Ishikawa (cell line): ENCODE results near the gene TMCC1.
A peak's percentile ranks its signal among the peaks of the same experiment; 100 is the strongest.

ENCODE experiments used
- CEBPB ChIP-seq: IDR thresholded peaks from 2 replicates; pipeline ENCODE4 v1.6.1; 2012
- CREB1 ChIP-seq: IDR thresholded peaks from 2 replicates; pipeline ENCODE4 v1.6.1; 2012; ENCODE audit warnings: low read depth
- EGR1 ChIP-seq: IDR thresholded peaks from 2 replicates; pipeline ENCODE4 v1.6.1; 2012
- EP300 ChIP-seq: IDR thresholded peaks from 2 replicates; pipeline ENCODE4 v1.6.1; 2012; ENCODE audit warnings: borderline replicate concordance
- FOXM1 ChIP-seq: IDR thresholded peaks from 2 replicates; pipeline ENCODE4 v1.6.1; 2012; ENCODE audit warnings: low read depth, borderline replicate concordance
- NFIC ChIP-seq: IDR thresholded peaks from 2 replicates; pipeline ENCODE4 v1.6.1; 2012
- RAD21 ChIP-seq: IDR thresholded peaks from 2 replicates; pipeline ENCODE4 v1.6.1; 2012; ENCODE audit warnings: low read depth
- REST ChIP-seq: IDR thresholded peaks from 2 replicates; pipeline ENCODE4 v1.6.1; 2012; ENCODE audit warnings: low read depth, mild to moderate bottlenecking
- TAF1 ChIP-seq: IDR thresholded peaks from 2 replicates; pipeline ENCODE4 v1.6.1; 2012; ENCODE audit warnings: low read depth, mild to moderate bottlenecking
- TCF12 ChIP-seq: IDR thresholded peaks from 2 replicates; pipeline ENCODE4 v1.6.1; 2012; ENCODE audit warnings: low read depth
- TEAD4 ChIP-seq: IDR thresholded peaks from 2 replicates; pipeline ENCODE4 v1.6.1; 2012
- USF1 ChIP-seq: IDR thresholded peaks from 2 replicates; pipeline ENCODE4 v1.6.1; 2012
- YY1 ChIP-seq: IDR thresholded peaks from 2 replicates; pipeline ENCODE4 v1.6.1; 2012; ENCODE audit warnings: low read depth
- ZBTB7A ChIP-seq: IDR thresholded peaks from 2 replicates; pipeline ENCODE4 v1.6.1; 2012; ENCODE audit warnings: low read depth
- TF ChIP-seq, protein P1 (sequence below): IDR thresholded peaks from 2 replicates; pipeline ENCODE4 v1.6.1; 2012

Gene TMCC1

DNA sequence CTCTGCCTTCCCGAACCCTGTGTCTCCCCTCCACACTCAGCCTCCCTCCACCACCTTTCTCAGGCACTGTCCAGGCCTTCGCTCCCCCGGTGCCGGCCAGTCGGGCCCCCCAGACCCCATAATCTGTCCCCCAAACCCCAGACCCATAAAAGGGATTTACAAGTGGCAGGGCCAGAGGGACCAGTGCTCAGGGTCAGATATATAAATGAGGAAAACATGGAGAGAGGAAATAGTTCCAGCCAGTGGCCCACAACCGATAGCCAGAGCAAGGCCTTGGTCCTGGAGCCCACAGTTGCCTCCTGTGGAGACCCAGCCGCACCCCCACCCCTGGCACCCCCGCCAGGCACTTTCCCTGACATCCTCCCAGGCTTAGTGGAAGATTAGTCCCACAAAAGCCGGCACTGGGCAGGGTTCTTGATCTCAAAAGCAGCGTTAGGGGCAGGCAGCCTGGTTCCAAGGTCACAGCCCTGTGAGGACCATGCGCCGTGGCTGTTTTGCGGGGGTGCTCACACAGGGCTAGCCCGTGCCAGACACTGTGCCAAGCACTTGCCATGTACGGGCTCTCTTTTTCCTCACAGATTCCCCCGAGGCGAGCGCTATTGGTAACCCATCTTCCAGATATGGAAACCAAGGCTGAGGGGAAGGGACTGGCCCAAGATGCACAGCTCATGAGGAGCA, 286.0 kb downstream of the TMCC1 start:
- TF ChIP-seq NFIC (no peak), TCF12 (no peak)

DNA sequence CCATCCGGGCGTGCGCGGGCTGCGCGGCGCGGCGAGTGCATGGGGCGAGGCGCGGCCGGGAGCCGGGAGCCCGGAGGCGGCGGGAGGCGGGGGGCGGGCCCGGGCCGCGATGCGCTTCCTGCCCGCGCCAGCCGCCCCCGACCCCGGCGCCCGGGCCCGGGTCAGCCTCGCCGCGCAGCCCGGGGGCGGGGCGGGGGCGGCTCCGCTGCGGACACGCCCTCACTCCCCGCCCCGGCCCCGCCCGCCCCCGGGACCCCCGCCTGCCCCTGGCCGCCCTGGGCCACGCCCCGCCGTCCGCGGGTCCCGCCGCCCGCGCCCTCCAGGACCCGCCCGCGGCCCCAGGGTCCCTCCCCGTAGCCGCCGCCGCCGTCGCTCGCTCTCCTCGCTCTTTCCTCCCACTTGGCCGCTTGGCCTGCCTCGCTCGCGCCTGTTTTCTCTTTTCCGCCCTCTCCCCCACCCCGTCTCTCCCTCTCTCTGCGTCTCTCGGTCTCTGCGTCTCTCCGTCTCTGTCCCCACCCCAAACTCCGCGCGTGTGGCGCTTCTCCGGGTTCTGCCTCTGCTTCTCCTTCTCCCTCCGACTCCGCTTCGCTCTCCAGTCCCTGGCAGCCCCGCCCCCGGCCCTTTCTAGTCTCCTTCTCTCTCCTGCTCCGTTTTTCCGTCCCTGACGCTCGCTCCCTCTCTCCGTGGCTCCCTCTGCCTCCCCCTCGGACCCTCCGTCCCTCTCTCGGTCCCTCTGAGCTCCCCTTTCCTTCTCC, 286.7 kb downstream of the TMCC1 start, which contains the start of gene PLXND1:
TSS of gene PLXND1 (minus strand) at position 41 of the 755 bp plus-strand sequence. CDS start at position 4, 37 bp downstream.
- TF ChIP-seq REST (no peak), CREB1 (no peak), TAF1 (peak; percentile 10; the same call in 1 of the 2 replicates), TEAD4 (no peak), ZBTB7A (0 out of 2 replicates have a peak, but pooled peaks have one; percentile 8), EP300 (no peak), YY1 (no peak), USF1 (no peak), EGR1 (0 out of 2 replicates have a peak, but pooled peaks have one; percentile 12)
- TF ChIP-seq, protein P1, sequence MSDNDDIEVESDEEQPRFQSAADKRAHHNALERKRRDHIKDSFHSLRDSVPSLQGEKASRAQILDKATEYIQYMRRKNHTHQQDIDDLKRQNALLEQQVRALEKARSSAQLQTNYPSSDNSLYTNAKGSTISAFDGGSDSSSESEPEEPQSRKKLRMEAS = peak; percentile 46; the same call in 1 of the 2 replicates

- TF ChIP-seq EGR1 (peak; percentile 54; the same call in 1 of the 2 replicates), YY1 (no peak), TEAD4 (no peak), TCF12 (peak; percentile 34; the same call in 1 of the 2 replicates), ZBTB7A (no peak; the same call in 1 of the 2 replicates), NFIC (peak; percentile 78), EP300 (no peak), REST (no peak)
- TF ChIP-seq, protein P1 = peak; percentile 74
Observed at GRCh38 chr3:129605922-129606635, 287.4 kb downstream of the TMCC1 start.

DNA sequence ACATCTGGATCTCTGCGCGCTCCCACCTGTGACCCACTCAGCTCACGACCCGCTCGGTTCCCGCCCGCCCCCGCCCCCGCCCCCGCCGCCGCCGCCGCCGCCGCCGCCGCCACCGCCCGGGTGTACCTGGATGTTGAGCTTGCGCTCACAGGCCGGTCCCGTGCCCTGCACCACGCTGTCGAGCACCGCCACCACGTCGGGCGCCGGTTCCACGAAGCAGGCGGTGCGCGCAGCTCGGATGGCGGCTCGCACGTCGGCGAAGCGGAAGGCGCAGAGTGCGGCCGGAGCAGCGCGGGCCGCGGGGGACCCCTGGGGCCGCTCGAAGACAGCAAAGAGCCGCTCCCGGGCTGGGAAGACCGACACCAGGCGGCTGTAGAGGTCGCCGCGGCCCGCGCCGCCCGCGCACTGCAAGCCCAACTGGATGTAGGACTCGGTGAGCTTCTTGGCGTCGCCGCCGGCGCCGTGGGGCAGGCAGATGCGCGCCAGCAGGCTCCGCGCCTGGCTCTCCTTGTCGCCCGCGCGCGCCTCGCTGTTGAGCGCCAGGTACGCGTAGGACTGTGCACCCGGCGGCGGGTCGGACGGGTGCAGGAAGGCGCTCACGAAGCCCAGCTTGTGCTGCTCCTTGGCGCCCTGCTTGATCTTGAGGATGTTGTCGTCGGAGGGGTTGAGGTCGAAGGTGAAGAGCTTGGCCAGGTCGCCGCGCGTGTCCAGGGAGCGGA, 288.1 kb downstream of the TMCC1 start:
- TF ChIP-seq TCF12 (no peak), USF1 (no peak), TAF1 (no peak), CREB1 (no peak), REST (no peak), EP300 (no peak), RAD21 (no peak), FOXM1 (no peak), EGR1 (no peak), TEAD4 (no peak), NFIC (no peak), CEBPB (no peak), ZBTB7A (no peak), YY1 (no peak)
- TF ChIP-seq, protein P1 = no peak
